OCI-LY1 (cell line): ENCODE data around the gene CTCFL.
A peak's percentile ranks its signal among the peaks of the same experiment; 100 is the strongest.

Experiments
- H2AFZ ChIP-seq: fragments of 200-600 bp; sonication (generic), shearing (Covaris generic); 2 replicates; pipeline ENCODE4 v1.6.0; 2014; ENCODE audit warnings: antibody characterized with exemption, mild to moderate bottlenecking, low read length
- H3F3A ChIP-seq: fragments of 200-600 bp; sonication (generic), shearing (Covaris generic); 2 replicates; pipeline ENCODE4 v1.6.0; 2014; ENCODE audit warnings: mild to moderate bottlenecking, antibody characterized with exemption, low read length, moderate library complexity; ENCODE audit not compliant: insufficient read depth
- H3K27ac ChIP-seq: fragments of 200-600 bp; sonication (generic); 2 replicates; pipeline ENCODE4 v1.5.1; 2014; ENCODE audit warnings: low read length, mixed run types, mild to moderate bottlenecking, low read depth; ENCODE audit not compliant: poor library complexity, severe bottlenecking
- H3K27me3 ChIP-seq: fragments of 200-600 bp; sonication (generic); 2 replicates; pipeline ENCODE4 v1.6.0; 2014; ENCODE audit warnings: antibody characterized with exemption, mild to moderate bottlenecking, low read length, moderate library complexity; ENCODE audit not compliant: insufficient read depth
- H3K36me3 ChIP-seq: fragments of 200-600 bp; sonication (generic); 2 replicates; pipeline ENCODE4 v1.6.1; 2014; ENCODE audit warnings: mild to moderate bottlenecking, antibody characterized with exemption, low read length, moderate library complexity, mixed read lengths; ENCODE audit not compliant: insufficient read depth
- H3K4me1 ChIP-seq: fragments of 200-600 bp; sonication (generic); 2 replicates; pipeline ENCODE4 v1.5.1; 2014; ENCODE audit warnings: mild to moderate bottlenecking, low read length, moderate library complexity; ENCODE audit not compliant: insufficient read depth, severe bottlenecking
- H3K4me2 ChIP-seq: fragments of 200-600 bp; sonication (generic), shearing (Covaris generic); 2 replicates; pipeline ENCODE4 v1.6.1; 2014; ENCODE audit warnings: low read length
- H3K4me3 ChIP-seq: fragments of 200-600 bp; sonication (generic); 2 replicates; pipeline ENCODE4 v1.5.1; 2014; ENCODE audit warnings: low read length, low read depth, mild to moderate bottlenecking, mixed read lengths; ENCODE audit not compliant: poor library complexity, severe bottlenecking
- H3K79me2 ChIP-seq: fragments of 200-600 bp; shearing (Covaris generic); 2 replicates; pipeline ENCODE4 v1.6.1; 2016; ENCODE audit warnings: mixed run types, low read length, mixed read lengths; ENCODE audit not compliant: insufficient read depth
- H3K9ac ChIP-seq: fragments of 200-600 bp; sonication (generic), shearing (Covaris generic); 2 replicates; pipeline ENCODE4 v1.6.1; 2014; ENCODE audit warnings: mild to moderate bottlenecking, low read length, mixed read lengths
- H3K9me2 ChIP-seq: fragments of 200-600 bp; sonication (generic), shearing (Covaris generic); 2 replicates; pipeline ENCODE4 v1.6.1; 2014; ENCODE audit warnings: low read depth, mild to moderate bottlenecking, low read length, mixed read lengths
- H3K9me3 ChIP-seq: fragments of 200-600 bp; shearing (Covaris generic); 2 replicates; pipeline ENCODE4 v1.6.1; 2014; ENCODE audit warnings: low read length, mixed read lengths
- H4K20me1 ChIP-seq: fragments of 200-600 bp; sonication (generic), shearing (Covaris generic); 2 replicates; pipeline ENCODE4 v1.6.0; 2016; ENCODE audit warnings: mild to moderate bottlenecking, low read length; ENCODE audit not compliant: insufficient read depth
- CTCF ChIP-seq: fragments of 200-600 bp; sonication (generic), shearing (Covaris generic); IDR thresholded peaks from 2 replicates; pipeline ENCODE4 v1.5.1; 2017; ENCODE audit warnings: mild to moderate bottlenecking, antibody characterized with exemption, low read length, moderate library complexity, mixed read lengths
- EZH2 ChIP-seq: fragments of 200-600 bp; sonication (generic), shearing (Covaris generic); IDR thresholded peaks from 2 replicates; pipeline ENCODE4 v1.8.0; 2017; ENCODE audit warnings: borderline replicate concordance, mixed run types, mild to moderate bottlenecking, antibody characterized with exemption, low read length, moderate library complexity, mixed read lengths

Gene CTCFL

GRCh38 chr20:57479196-57479595, 45.7 kb downstream of the CTCFL start:
- no peak overlapping the region for H3K4me2 ChIP-seq
- H4K20me1 ChIP-seq = no peaks in the 10 kb centered on the region
- H3K9me2 ChIP-seq = no peaks in the 10 kb centered on the region
- H3K27me3 ChIP-seq = no peaks in the 10 kb centered on the region
- H3K79me2 ChIP-seq = no peaks in the 10 kb centered on the region
- peak overlapping the region; percentile 15; the same call in 1 of the 2 replicates for H3K9ac ChIP-seq
- H3K36me3 ChIP-seq = peaks cover 10% of the 10 kb centered on the region; the same call in 1 of the 2 replicates
- no peak overlapping the region for H3K4me3 ChIP-seq
- no peak for TF ChIP-seq CTCF
- no peak for TF ChIP-seq EZH2
- peaks cover 16% of the 10 kb centered on the region for H3F3A ChIP-seq
- H3K4me1 ChIP-seq = peaks cover 100% of the 10 kb centered on the region
- H3K9me3 ChIP-seq = no peaks in the 10 kb centered on the region; the same call in 1 of the 2 replicates
- H2AFZ ChIP-seq = no peak overlapping the region
- peak overlapping the region; percentile 98 for H3K27ac ChIP-seq

- H3K79me2 ChIP-seq = no peaks in the 10 kb centered on the region
- no peaks in the 10 kb centered on the region for H3K27me3 ChIP-seq
- H4K20me1 ChIP-seq = no peaks in the 10 kb centered on the region
- H3K4me1 ChIP-seq = peaks cover 100% of the 10 kb centered on the region
- no peaks in the 10 kb centered on the region for H3K9me3 ChIP-seq
- no peak for TF ChIP-seq CTCF
- no peak for TF ChIP-seq EZH2
- peaks cover 16% of the 10 kb centered on the region for H3F3A ChIP-seq
- H3K9me2 ChIP-seq = no peaks in the 10 kb centered on the region
- H3K27ac ChIP-seq = peak overlapping the region; percentile 98
- no peaks in the 10 kb centered on the region for H3K36me3 ChIP-seq
- no peak overlapping the region for H3K4me3 ChIP-seq
- H2AFZ ChIP-seq = no peak overlapping the region
- H3K9ac ChIP-seq = peak overlapping the region; percentile 24; the same call in 1 of the 2 replicates
- no peak overlapping the region for H3K4me2 ChIP-seq
These were observed 46.8 kb downstream of the CTCFL start for GRCh38 chr20:57478176-57478575.

GRCh38 chr20:57476641-57477461, 48.1 kb downstream of the CTCFL start:
- TF ChIP-seq CTCF = no peak
- no peak for TF ChIP-seq EZH2
- peaks cover 92% of the 10 kb centered on the region for H3K4me1 ChIP-seq
- peak overlapping the region; percentile 61 for H3K4me2 ChIP-seq
- H3K9ac ChIP-seq = peak overlapping the region; percentile 63
- peak overlapping the region; percentile 98 for H3K27ac ChIP-seq
- H3K79me2 ChIP-seq = no peaks in the 10 kb centered on the region
- no peaks in the 10 kb centered on the region for H3K9me2 ChIP-seq
- H4K20me1 ChIP-seq = no peaks in the 10 kb centered on the region
- no peak overlapping the region for H3K4me3 ChIP-seq
- H2AFZ ChIP-seq = no peak overlapping the region
- no peaks in the 10 kb centered on the region for H3K36me3 ChIP-seq
- H3K9me3 ChIP-seq = no peaks in the 10 kb centered on the region
- no peaks in the 10 kb centered on the region for H3K27me3 ChIP-seq
- peaks cover 16% of the 10 kb centered on the region for H3F3A ChIP-seq
